ENCODE results near the gene RASSF8.

Gene RASSF8

DNA sequence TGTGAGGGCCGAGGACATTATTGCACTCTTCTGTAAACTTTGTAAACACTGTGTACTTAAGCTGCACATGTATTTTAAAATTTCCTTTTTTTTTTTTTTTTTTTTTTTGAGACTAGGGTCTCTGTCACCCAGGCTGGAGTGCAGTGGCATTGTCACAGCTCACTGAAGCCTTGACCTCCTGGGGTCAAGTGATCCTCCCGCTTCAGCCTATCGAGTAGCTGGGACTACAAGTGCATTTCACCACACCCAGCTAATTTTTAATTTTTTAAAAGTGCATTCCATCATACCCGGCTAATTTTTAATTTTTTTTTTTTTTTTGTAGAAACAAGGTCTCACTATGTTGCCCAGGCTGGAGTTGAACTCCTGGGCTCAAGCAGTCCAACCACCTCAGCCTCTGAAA, 42.4 kb downstream of the RASSF8 start:
- no peak overlapping the region for H3K27ac ChIP-seq
- TF ChIP-seq ZFX (IDR thresholded peaks at IDR 0.05), result no peak

DNA sequence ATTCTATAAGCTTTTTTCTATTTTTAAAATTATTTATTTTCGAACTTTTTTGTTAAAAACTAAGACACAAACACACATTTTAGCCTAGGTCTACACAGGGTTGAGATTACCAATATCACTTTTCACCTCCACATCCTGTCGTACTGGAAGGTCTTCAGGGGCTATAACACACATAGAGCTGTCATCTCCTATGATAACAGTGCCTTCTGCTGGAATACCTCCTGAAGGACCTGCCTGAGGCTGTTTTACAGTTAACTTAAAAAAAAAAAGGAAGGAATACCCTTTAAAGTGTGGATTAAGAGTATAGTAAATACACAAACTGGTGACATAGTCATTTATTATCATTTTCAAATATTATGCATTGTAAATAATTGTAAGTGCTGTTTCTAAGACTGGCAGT, 43.0 kb downstream of the RASSF8 start:
- TF ChIP-seq ZFX (IDR thresholded peaks at IDR 0.05), result no peak
- TF ChIP-seq, protein P1, sequence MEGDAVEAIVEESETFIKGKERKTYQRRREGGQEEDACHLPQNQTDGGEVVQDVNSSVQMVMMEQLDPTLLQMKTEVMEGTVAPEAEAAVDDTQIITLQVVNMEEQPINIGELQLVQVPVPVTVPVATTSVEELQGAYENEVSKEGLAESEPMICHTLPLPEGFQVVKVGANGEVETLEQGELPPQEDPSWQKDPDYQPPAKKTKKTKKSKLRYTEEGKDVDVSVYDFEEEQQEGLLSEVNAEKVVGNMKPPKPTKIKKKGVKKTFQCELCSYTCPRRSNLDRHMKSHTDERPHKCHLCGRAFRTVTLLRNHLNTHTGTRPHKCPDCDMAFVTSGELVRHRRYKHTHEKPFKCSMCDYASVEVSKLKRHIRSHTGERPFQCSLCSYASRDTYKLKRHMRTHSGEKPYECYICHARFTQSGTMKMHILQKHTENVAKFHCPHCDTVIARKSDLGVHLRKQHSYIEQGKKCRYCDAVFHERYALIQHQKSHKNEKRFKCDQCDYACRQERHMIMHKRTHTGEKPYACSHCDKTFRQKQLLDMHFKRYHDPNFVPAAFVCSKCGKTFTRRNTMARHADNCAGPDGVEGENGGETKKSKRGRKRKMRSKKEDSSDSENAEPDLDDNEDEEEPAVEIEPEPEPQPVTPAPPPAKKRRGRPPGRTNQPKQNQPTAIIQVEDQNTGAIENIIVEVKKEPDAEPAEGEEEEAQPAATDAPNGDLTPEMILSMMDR (conservative IDR thresholded peaks at IDR 0.05), result peak; percentile 42
- H3K27ac ChIP-seq, result no peak overlapping the region

DNA sequence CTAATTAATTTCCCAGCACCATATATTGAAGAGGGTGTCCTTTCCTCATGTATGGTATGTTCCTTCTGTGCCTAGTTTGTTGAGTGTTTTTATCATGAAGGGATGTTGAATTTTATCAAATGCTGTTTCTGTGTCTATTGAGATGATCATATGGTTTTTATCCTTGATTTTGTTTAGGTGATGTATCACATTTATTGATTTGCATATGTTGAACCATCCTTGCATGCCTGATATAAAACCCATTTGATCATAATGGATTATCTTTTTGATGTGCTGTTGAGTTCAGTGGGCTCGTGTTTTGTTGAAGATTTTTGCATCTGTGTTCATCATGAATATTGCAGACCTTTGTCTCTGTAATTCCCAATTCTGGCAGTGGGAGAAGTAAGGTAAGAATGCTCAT, 44.6 kb downstream of the RASSF8 start:
- no peak overlapping the region for H3K27ac ChIP-seq
- TF ChIP-seq ZFX (IDR thresholded peaks at IDR 0.05), result no peak
- TF ChIP-seq, protein P1 (conservative IDR thresholded peaks at IDR 0.05), result no peak

DNA sequence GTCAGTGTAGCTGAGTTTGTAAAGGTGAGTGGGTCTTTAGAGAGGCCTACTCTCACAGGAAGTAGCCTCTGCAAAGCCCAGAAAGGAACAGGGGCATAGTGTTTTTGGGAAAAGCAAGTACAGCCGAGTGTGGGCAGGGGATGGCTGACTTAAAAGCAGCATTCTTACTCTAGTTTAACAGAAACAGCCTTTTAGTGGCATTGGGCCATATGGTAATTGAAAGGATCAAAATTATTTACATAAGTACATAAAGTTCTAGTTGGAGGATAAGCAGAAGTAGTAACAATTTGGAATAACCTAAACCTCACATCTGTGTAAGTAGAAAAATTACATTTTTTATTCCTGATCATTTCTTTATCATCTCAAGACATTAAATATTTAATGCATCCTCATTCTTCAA, 49.1 kb downstream of the RASSF8 start:
- no peak overlapping the region for H3K27ac ChIP-seq

DNA sequence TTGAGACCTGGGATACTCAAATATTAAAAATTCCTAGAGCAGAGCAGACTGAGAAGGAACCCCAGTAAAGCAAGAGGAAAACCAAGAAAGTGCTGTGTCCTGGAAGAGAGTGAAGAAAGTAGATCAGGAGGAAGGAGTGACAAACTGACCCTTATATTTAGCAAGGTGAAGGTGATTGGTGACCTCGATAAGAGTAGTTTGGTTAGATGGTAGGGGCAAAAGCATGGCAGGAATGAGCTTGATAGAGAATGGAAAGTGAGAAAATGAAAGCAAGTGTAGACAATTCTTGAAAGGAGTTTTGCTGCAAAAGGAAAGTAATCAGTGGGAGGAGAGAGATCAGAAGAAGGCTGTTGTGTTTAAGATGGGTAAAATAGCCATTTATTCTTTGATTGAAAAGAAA, 51.1 kb downstream of the RASSF8 start:
- TF ChIP-seq, protein P1 (conservative IDR thresholded peaks at IDR 0.05), result no peak
- TF ChIP-seq ZFX (IDR thresholded peaks at IDR 0.05), result no peak
- H3K27ac ChIP-seq, result no peak overlapping the region

More for the DNA sequence above, 49.1 kb downstream of the RASSF8 start:
- TF ChIP-seq ZFX (IDR thresholded peaks at IDR 0.05), result no peak
- TF ChIP-seq, protein P1 (conservative IDR thresholded peaks at IDR 0.05), result no peak

DNA sequence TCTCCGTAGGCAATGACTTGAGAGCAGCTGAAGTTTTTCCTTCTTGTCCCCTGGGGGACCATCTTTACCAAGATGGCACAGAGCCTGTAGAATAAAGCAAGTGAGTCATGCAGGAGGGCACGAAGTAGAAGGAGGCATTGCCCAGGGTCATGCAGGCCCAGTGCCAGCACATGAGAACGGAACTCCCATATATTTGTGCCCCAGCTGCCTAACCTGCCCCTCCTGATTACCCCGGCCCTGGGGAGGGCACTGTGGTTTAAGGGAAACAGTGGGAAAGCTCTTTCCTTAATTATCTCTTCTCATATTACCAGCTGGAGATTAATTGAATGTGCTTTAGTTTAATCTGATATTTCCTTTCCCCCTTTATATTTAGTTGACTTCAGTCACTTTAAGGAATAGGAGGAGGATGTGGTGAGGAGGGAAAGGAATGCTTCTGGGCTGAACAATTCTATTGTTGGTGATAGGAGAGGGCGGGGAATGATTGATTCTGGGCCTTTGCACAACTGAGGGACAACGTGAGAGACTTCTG, 51.9 kb downstream of the RASSF8 start:
- H3K27ac ChIP-seq, result no peak overlapping the region
- no peak for TF ChIP-seq ZFX (IDR thresholded peaks at IDR 0.05)
- TF ChIP-seq, protein P1 (conservative IDR thresholded peaks at IDR 0.05), result no peak

DNA sequence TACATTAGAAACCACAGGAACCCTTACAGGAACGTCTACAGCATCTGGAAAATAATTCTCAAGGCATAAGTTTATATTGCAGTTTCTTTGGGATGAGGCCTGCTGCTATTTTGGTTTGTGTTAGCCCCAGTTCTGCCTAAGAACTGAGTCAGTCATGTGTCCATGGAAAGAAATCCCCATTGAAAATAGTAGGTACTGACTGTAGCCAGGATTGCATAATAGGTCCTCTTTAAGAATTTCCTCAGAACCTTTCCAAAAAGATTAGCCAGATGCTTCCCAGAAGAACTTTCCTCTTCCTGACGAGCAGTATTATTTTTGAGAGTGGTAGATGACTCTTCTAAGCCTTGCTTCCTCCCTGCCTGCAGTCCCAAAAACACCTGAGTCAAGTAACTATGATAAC, 52.6 kb downstream of the RASSF8 start:
- TF ChIP-seq, protein P1 (conservative IDR thresholded peaks at IDR 0.05), result no peak
- no peak for TF ChIP-seq ZFX (IDR thresholded peaks at IDR 0.05)
- no peak overlapping the region for H3K27ac ChIP-seq

DNA sequence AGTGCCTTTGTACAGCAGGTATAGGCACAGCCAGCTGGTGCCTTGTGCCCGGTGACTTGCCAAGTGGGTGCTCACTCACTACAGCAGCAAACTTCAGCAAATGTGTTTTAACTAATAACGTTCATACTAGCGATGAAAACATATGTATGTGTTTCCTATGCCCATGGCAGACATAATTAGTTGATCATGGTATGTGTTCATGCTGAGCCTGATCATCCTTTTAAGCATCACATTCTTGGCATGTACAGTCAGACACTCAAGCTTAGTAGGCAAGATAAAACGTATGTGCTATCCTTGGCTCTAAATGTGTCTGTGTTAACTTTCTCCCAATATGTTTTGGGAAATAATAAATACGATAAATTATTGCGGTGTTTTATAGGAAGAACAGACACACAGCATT, 55.6 kb downstream of the RASSF8 start:
- TF ChIP-seq, protein P1 (conservative IDR thresholded peaks at IDR 0.05), result no peak
- TF ChIP-seq ZFX (IDR thresholded peaks at IDR 0.05), result no peak

More for the DNA sequence above, 55.6 kb downstream of the RASSF8 start:
- no peak overlapping the region for H3K27ac ChIP-seq
